Duodenal mucosa (tissue), 2 donors: Measurements from ENCODE around the gene NCK1.

Experiments used
- H3K27ac ChIP-seq: one replicate; pipeline ENCODE4 v1.7.0; 2013; ENCODE audit warnings: low read depth, low read length
- H3K27me3 ChIP-seq, 2 donors: one replicate each; pipeline ENCODE4 v1.7.0; 2013; ENCODE audit warnings: low read length in 2 of 2, control low read depth in 1 of 2; ENCODE audit not compliant: insufficient read depth in 2 of 2, control insufficient read depth in 1 of 2
- H3K36me3 ChIP-seq, 2 donors: one replicate each; pipeline ENCODE4 v1.7.0; 2013; ENCODE audit warnings: low read length in 2 of 2, control low read depth in 1 of 2; ENCODE audit not compliant: insufficient read depth in 2 of 2, control insufficient read depth in 1 of 2
- H3K4me1 ChIP-seq, 2 donors: one replicate each; pipeline ENCODE4 v1.7.0; 2013; ENCODE audit warnings: low read length in 2 of 2, control low read depth in 1 of 2; ENCODE audit not compliant: insufficient read depth in 2 of 2, control insufficient read depth in 1 of 2
- H3K4me3 ChIP-seq, 2 donors: one replicate each; pipeline ENCODE4 v1.7.0; 2013; ENCODE audit warnings: low read length in 2 of 2, low read depth in 1 of 2
- H3K9ac ChIP-seq, 2 donors: one replicate each; pipeline ENCODE4 v1.7.0; 2013; ENCODE audit warnings: low read length in 2 of 2, low read depth in 1 of 2
- H3K9me3 ChIP-seq, 2 donors: one replicate each; pipeline ENCODE4 v1.7.0; 2013; ENCODE audit warnings: low read length in 2 of 2, control low read depth in 1 of 2; ENCODE audit not compliant: control insufficient read depth in 1 of 2

Gene NCK1

GRCh38 chr3:136835813-136836510 lies 26.0 kb upstream of the NCK1 start:
- Histone ChIP-seq H3K27ac (no peak overlapping the region), H3K9me3 (no peaks in the 10 kb centered on the region), H3K4me3 (no peak overlapping the region), H3K9ac (no peak overlapping the region), H3K36me3 (no peaks in the 10 kb centered on the region), H3K27me3 (no peaks in the 10 kb centered on the region), H3K4me1 (no peaks in the 10 kb centered on the region)

GRCh38 chr3:136836511-136837156 lies 25.4 kb upstream of the NCK1 start:
- H3K27me3 ChIP-seq, result no peaks in the 10 kb centered on the region
- no peak overlapping the region for H3K9ac ChIP-seq
- no peaks in the 10 kb centered on the region for H3K9me3 ChIP-seq
- H3K36me3 ChIP-seq, result no peaks in the 10 kb centered on the region
- no peak overlapping the region for H3K27ac ChIP-seq
- no peak overlapping the region for H3K4me3 ChIP-seq
- H3K4me1 ChIP-seq, result no peaks in the 10 kb centered on the region

GRCh38 chr3:136838641-136839555 lies 23.1 kb upstream of the NCK1 start:
- no peaks in the 10 kb centered on the region for H3K36me3 ChIP-seq
- H3K9ac ChIP-seq, result no peak overlapping the region
- no peak overlapping the region for H3K27ac ChIP-seq
- no peaks in the 10 kb centered on the region for H3K9me3 ChIP-seq
- no peak overlapping the region for H3K4me3 ChIP-seq
- H3K27me3 ChIP-seq, result no peaks in the 10 kb centered on the region
- no peaks in the 10 kb centered on the region for H3K4me1 ChIP-seq

DNA sequence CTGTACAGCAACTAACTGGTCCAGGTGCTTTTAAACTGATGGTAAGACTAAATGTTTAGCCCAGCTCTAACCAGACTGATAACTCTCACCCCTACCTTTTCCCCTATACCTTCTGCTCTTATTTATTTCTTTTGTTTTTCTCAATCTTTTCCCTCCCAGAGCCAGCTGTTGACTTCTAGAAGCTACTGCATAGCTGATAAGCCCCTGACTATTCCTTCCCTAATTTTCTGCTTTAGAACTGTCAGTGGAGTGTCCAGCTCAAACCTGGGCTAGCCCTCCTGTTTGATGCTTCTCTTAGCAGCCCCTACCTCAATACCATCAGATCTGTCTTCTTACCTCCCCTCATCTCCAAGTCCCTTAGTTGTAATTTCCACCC lies 22.5 kb upstream of the NCK1 start:
- Histone ChIP-seq H3K27me3 (no peaks in the 10 kb centered on the region), H3K4me1 (no peaks in the 10 kb centered on the region), H3K27ac (no peak overlapping the region), H3K4me3 (no peak overlapping the region), H3K9me3 (no peaks in the 10 kb centered on the region), H3K36me3 (no peaks in the 10 kb centered on the region), H3K9ac (no peak overlapping the region)

DNA sequence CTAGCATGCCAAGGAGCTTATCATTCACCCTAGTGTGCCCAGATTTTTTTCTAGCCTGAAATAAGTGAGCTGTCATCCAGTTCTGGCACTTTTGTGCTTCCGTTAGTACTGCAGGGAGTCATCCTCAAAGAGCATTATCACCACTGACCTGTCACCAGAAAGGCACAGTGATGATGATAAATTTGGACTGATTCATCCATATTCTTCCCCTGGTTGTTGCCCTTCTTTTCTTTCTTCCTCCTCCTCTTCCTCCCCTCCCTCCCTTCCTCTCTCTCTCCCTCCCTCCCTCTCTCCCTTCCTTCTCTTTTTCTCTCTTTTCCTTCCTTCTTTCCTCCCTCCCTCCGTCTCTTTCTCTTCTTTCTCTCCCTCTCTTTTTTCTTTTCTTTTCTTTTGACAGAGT lies 21.8 kb upstream of the NCK1 start:
- Histone ChIP-seq H3K4me1 (no peaks in the 10 kb centered on the region), H3K9me3 (no peaks in the 10 kb centered on the region), H3K27ac (no peak overlapping the region)

DNA sequence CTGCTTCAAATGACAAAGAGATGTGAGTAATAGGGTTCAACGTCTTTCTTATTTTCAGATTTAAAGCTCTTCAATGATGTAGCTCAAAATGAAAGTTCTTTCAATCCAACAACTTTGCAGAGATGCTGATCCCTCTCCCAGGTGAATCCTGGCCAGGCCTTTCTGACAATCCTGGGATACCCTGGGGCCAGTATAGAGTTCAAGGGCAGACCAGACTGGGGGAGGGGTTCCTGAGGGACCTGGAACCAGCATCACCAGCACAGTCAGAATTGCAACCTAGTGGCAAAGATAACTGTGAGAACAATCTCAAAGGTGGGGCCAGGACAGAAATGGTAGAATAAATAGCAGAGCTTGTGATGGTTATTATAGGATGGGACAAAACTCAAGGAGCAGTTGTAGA lies 19.7 kb upstream of the NCK1 start:
- Histone ChIP-seq H3K4me1 (no peaks in the 10 kb centered on the region), H3K27me3 (no peaks in the 10 kb centered on the region), H3K9ac (no peak overlapping the region), H3K27ac (no peak overlapping the region), H3K9me3 (no peaks in the 10 kb centered on the region), H3K4me3 (no peak overlapping the region), H3K36me3 (peaks cover 0 to 4% of the 10 kb centered on the region in 2 donors)

More for the DNA sequence above, 21.8 kb upstream of the NCK1 start:
- Histone ChIP-seq H3K27me3 (no peaks in the 10 kb centered on the region), H3K9ac (no peak overlapping the region), H3K36me3 (no peaks in the 10 kb centered on the region), H3K4me3 (no peak overlapping the region)

DNA sequence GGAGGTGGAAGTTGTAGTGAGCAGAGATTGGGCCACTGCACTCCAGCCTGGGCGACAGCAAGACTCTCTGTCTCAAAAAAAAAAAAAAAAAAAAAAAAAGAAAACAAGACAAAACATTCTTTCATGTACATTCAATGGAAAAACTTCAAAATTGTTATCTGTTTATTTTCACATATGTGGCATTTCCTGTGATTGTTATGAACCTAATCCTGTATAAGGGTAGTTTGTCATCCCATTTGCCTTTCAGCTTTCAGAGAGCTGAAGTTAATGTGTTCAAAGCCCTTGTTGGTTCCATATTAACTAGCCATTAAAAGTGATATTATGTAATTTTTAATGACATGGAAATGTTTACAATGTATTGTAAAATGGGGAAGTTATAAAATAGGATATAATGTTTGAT lies 17.3 kb upstream of the NCK1 start:
- Histone ChIP-seq H3K27ac (no peak overlapping the region), H3K27me3 (no peaks in the 10 kb centered on the region), H3K4me3 (no peak overlapping the region), H3K36me3 (peaks cover 0 to 4% of the 10 kb centered on the region in 2 donors), H3K4me1 (no peaks in the 10 kb centered on the region), H3K9ac (no peak overlapping the region), H3K9me3 (no peaks in the 10 kb centered on the region)

DNA sequence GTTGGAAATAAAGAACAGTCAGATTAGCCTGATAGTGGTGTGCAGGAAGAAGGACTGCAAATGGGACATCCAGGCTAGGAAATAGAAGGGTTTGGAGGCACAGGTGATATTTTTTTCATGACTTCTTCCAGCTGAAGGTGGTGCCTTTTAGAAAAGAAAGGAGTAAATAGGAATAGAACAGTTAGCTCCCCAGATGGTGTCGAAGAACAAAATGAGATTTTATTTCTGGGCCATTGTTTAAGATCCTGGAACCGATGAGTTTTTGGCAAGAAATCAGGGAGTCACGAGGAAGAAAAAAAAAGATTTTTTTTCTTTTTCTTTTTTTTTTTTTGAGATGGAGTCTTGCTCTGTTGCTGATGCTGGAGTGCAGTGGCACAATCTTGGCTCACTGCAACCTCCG lies 9.8 kb upstream of the NCK1 start:
- Histone ChIP-seq H3K4me3 (no peak overlapping the region), H3K27me3 (no peaks in the 10 kb centered on the region), H3K9me3 (no peaks in the 10 kb centered on the region), H3K4me1 (no peaks in the 10 kb centered on the region), H3K9ac (no peak overlapping the region), H3K27ac (no peak overlapping the region), H3K36me3 (no peaks in the 10 kb centered on the region)

DNA sequence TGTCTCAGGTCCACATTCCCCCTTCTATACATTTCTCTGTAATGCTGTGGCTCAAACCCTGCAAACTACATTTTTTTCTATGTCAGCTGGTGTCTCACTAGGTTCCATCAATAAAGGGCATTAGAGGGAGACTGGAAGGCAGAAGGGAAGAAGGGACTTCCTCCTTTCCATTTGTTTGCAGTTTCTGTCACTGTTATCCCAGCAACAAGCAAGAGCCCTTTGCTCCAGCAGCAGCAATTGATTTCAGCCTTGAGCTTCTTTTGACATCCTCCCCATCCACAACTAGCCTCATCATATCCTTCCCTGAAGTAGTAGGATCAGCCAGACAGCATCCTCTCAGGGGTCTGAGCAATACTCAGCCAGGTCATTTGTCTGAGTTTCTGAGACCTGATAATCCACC lies 5.3 kb upstream of the NCK1 start:
- no peak overlapping the region for H3K9ac ChIP-seq
- no peaks in the 10 kb centered on the region for H3K27me3 ChIP-seq
- H3K4me1 ChIP-seq, result peaks cover 7 to 8% of the 10 kb centered on the region in 2 donors
- H3K36me3 ChIP-seq, result no peaks in the 10 kb centered on the region
- H3K9me3 ChIP-seq, result no peaks in the 10 kb centered on the region
- no peak overlapping the region for H3K27ac ChIP-seq
- H3K4me3 ChIP-seq, result no peak overlapping the region

GRCh38 chr3:136858381-136858780 lies 3.6 kb upstream of the NCK1 start:
- Histone ChIP-seq H3K4me1 (peaks cover 8 to 10% of the 10 kb centered on the region in 2 donors), H3K4me3 (no peak overlapping the region), H3K27me3 (no peaks in the 10 kb centered on the region), H3K36me3 (no peaks in the 10 kb centered on the region), H3K9me3 (no peaks in the 10 kb centered on the region), H3K9ac (no peak overlapping the region), H3K27ac (no peak overlapping the region)
